ENCODE measurements around the gene ELMO2. TPM values are rescaled to one million over a fixed set of nuclear protein-coding genes. Genes with fewer than 3 reads are reported as not detected.

The ELMO2 gene
- total RNA-seq, 1 donor from 2014 or later = 53.3 TPM

GRCh38 chr20:46416421-46416820 is 10.0 kb upstream of the ELMO2 start:
- Histone ChIP-seq H3K4me3 (no peak overlapping the region), H3K4me1 (peaks cover 6% of the 10 kb centered on the region), H4K20me1 (ENCODE audit: low read depth) (no peaks in the 10 kb centered on the region), H3K4me2 (no peak overlapping the region), H3K27ac (no peak overlapping the region), H3K36me3 (no peaks in the 10 kb centered on the region), H3K79me2 (ENCODE audit: low read depth) (no peaks in the 10 kb centered on the region), H3K9me3 (ENCODE audit: low read depth) (no peaks in the 10 kb centered on the region), H3F3A (ENCODE audit: low read depth) (peaks cover 8% of the 10 kb centered on the region), H2AFZ (replicated peaks) (no peak overlapping the region), H3K9ac (no peak overlapping the region), H3K27me3 (no peaks in the 10 kb centered on the region)
- no peaks in the 10 kb centered on the region for H3K9me3 Mint-ChIP-seq
- H3K36me3 Mint-ChIP-seq = no peaks in the 10 kb centered on the region
- peaks cover 6% of the 10 kb centered on the region for H3K27me3 Mint-ChIP-seq (ENCODE audit: insufficient read depth, low read depth)
- no peak overlapping the region for H3K27ac Mint-ChIP-seq
- no peak overlapping the region for H3K4me3 Mint-ChIP-seq
- no peak for DNase-seq (ENCODE audit: low spot score)
- TF ChIP-seq EZH2phosphoT487 (IDR thresholded peaks at IDR 0.05) (no peak), CTCF (IDR thresholded peaks at IDR 0.05) (no peak), EZH2 (IDR thresholded peaks at IDR 0.05) (no peak)
- peaks cover 9% of the 10 kb centered on the region for H3K4me1 Mint-ChIP-seq

DNA sequence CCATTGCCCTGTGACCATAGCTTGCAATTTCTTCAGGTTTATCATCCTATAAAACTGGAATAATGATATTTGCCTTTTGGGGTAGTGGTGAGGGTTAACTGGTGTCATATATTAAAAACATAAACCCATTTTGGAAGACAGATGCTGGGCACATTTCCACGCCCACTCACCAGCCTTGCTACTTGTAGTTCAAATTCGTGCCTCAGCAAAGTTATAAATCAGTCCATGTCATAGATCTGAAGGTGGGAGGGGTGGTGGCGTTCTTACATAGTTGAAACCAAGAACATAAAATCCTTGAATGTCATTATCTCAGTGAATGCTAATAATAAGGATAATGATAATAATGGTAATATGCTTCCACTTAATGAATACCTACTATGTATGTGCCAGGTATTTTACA is 9.4 kb upstream of the ELMO2 start:
- Histone ChIP-seq H3K79me2 (ENCODE audit: low read depth) (no peaks in the 10 kb centered on the region), H3K9ac (no peak overlapping the region), H3K4me3 (no peak overlapping the region), H4K20me1 (ENCODE audit: low read depth) (no peaks in the 10 kb centered on the region), H3K4me2 (no peak overlapping the region), H3K4me1 (peaks cover 7% of the 10 kb centered on the region), H3K27me3 (no peaks in the 10 kb centered on the region), H2AFZ (replicated peaks) (no peak overlapping the region), H3F3A (ENCODE audit: low read depth) (peaks cover 9% of the 10 kb centered on the region), H3K27ac (no peak overlapping the region), H3K9me3 (ENCODE audit: low read depth) (no peaks in the 10 kb centered on the region), H3K36me3 (no peaks in the 10 kb centered on the region)
- no peak for DNase-seq (ENCODE audit: low spot score)
- Mint-ChIP-seq H3K27ac (no peak overlapping the region), H3K36me3 (no peaks in the 10 kb centered on the region), H3K27me3 (ENCODE audit: insufficient read depth, low read depth) (peaks cover 8% of the 10 kb centered on the region), H3K4me1 (peaks cover 11% of the 10 kb centered on the region), H3K4me3 (no peak overlapping the region), H3K9me3 (no peaks in the 10 kb centered on the region)
- TF ChIP-seq EZH2 (IDR thresholded peaks at IDR 0.05) (no peak), CTCF (IDR thresholded peaks at IDR 0.05) (no peak), EZH2phosphoT487 (IDR thresholded peaks at IDR 0.05) (no peak)

- H3K9me3 Mint-ChIP-seq = no peaks in the 10 kb centered on the region
- DNase-seq (ENCODE audit: low spot score) = no peak
- no peak overlapping the region for H3K4me3 ChIP-seq
- H3K27me3 ChIP-seq = no peaks in the 10 kb centered on the region
- peaks cover 14% of the 10 kb centered on the region for H3K4me1 Mint-ChIP-seq
- no peak overlapping the region for H3K27ac ChIP-seq
- H3F3A ChIP-seq (ENCODE audit: low read depth) = peaks cover 9% of the 10 kb centered on the region
- no peak overlapping the region for H3K9ac ChIP-seq
- no peaks in the 10 kb centered on the region for H4K20me1 ChIP-seq (ENCODE audit: low read depth)
- no peaks in the 10 kb centered on the region for H3K36me3 Mint-ChIP-seq
- H3K4me1 ChIP-seq = peaks cover 9% of the 10 kb centered on the region
- no peaks in the 10 kb centered on the region for H3K36me3 ChIP-seq
- H3K27me3 Mint-ChIP-seq (ENCODE audit: insufficient read depth, low read depth) = peaks cover 11% of the 10 kb centered on the region
- H3K4me2 ChIP-seq = no peak overlapping the region
- no peak overlapping the region for H3K4me3 Mint-ChIP-seq
- H3K27ac Mint-ChIP-seq = peak overlapping the region; percentile 34
- TF ChIP-seq CTCF (IDR thresholded peaks at IDR 0.05) (no peak), EZH2phosphoT487 (IDR thresholded peaks at IDR 0.05) (no peak), EZH2 (IDR thresholded peaks at IDR 0.05) (no peak)
- no peaks in the 10 kb centered on the region for H3K79me2 ChIP-seq (ENCODE audit: low read depth)
- H2AFZ ChIP-seq (replicated peaks) = no peak overlapping the region
- H3K9me3 ChIP-seq (ENCODE audit: low read depth) = no peaks in the 10 kb centered on the region
Measured at GRCh38 chr20:46414608-46415007, 8.2 kb upstream of the ELMO2 start.

Measured in neural progenitor cell (in vitro differentiated cells).